ENCODE data around the gene FGF21. TPM values are rescaled to one million over a fixed set of nuclear protein-coding genes. Genes with fewer than 3 reads are reported as not detected.
"Not testable (repeated sequence)": the region's sequence is repeated elsewhere in the genome, so short reads cannot be mapped to it uniquely, and the experiment has no call there.

The FGF21 gene
- total RNA-seq, 1 donor from 2014 or later = under 0.01 TPM

- DNase-seq (ENCODE audit: low read depth in 2 of 2) = not testable (repeated sequence)
Measured at GRCh38 chr19:48786422-48786821, 31.1 kb downstream of the FGF21 start.

- DNase-seq (ENCODE audit: low read depth in 2 of 2) = not testable (repeated sequence)
Measured at GRCh38 chr19:48787331-48787730, 32.0 kb downstream of the FGF21 start.

- no peak for DNase-seq (ENCODE audit: low read depth in 2 of 2)
Measured at GRCh38 chr19:48793271-48793670, 37.9 kb downstream of the FGF21 start.

GRCh38 chr19:48794291-48794690, 39.0 kb downstream of the FGF21 start:
- no peak for DNase-seq (ENCODE audit: low read depth in 2 of 2)

GRCh38 chr19:48795055-48795684, 39.8 kb downstream of the FGF21 start:
- peak; percentile 93 to 94 for DNase-seq (ENCODE audit: low read depth in 2 of 2)

- no peak for DNase-seq (ENCODE audit: low read depth in 2 of 2)
Measured at GRCh38 chr19:48795685-48796070, 40.4 kb downstream of the FGF21 start.

GRCh38 chr19:48796298-48797083, 41.2 kb downstream of the FGF21 start:
- DNase-seq (ENCODE audit: low read depth in 2 of 2) = no peak

- DNase-seq (ENCODE audit: low read depth in 2 of 2) = no peak
Measured at GRCh38 chr19:48797103-48797502, 41.8 kb downstream of the FGF21 start.

GRCh38 chr19:48798937-48799336, 43.6 kb downstream of the FGF21 start:
- no peak for DNase-seq (ENCODE audit: low read depth in 2 of 2)

GRCh38 chr19:48799358-48800300, 44.3 kb downstream of the FGF21 start:
- DNase-seq (ENCODE audit: low read depth in 2 of 2) = peak in 1 of 2 donors; percentile 58

- no peak for DNase-seq (ENCODE audit: low read depth in 2 of 2)
Measured at GRCh38 chr19:48802623-48803022, 47.3 kb downstream of the FGF21 start.

- DNase-seq (ENCODE audit: low read depth in 2 of 2) = no peak
Measured at GRCh38 chr19:48804496-48804895, 49.2 kb downstream of the FGF21 start.

- no peak for DNase-seq (ENCODE audit: low read depth in 2 of 2)
Measured at GRCh38 chr19:48805452-48805851, 50.1 kb downstream of the FGF21 start.

- peak in 1 of 2 donors; percentile 39 for DNase-seq (ENCODE audit: low read depth in 2 of 2)
Measured at GRCh38 chr19:48806518-48806817, 51.1 kb downstream of the FGF21 start.

- peak in 1 of 2 donors; percentile 67 for DNase-seq (ENCODE audit: low read depth in 2 of 2)
Measured at GRCh38 chr19:48806818-48807589, 51.7 kb downstream of the FGF21 start.

- no peak for DNase-seq (ENCODE audit: low read depth in 2 of 2)
Measured at GRCh38 chr19:48807590-48808308, 52.4 kb downstream of the FGF21 start.
